Fibroblast of mammary gland (primary cell): ENCODE measurements around the gene SELENOT.

ENCODE experiments used
- DNase-seq: peaks from one replicate; pipeline ENCODE4 v3.0.0-alpha.2; 2010; ENCODE audit warnings: low read depth
- H3K4me3 ChIP-seq: 2 replicates; pipeline ENCODE4 v1.5.1; 2011; ENCODE audit warnings: low read depth, mild to moderate bottlenecking, low read length, moderate library complexity; ENCODE audit not compliant: control insufficient read depth
- TF ChIP-seq, protein P1 (sequence below): conservative IDR thresholded peaks from 2 replicates; pipeline ENCODE4 v1.5.1; 2011; ENCODE audit warnings: low read depth, low read length, inconsistent platforms; ENCODE audit not compliant: control insufficient read depth, insufficient read depth

SELENOT gene

DNA sequence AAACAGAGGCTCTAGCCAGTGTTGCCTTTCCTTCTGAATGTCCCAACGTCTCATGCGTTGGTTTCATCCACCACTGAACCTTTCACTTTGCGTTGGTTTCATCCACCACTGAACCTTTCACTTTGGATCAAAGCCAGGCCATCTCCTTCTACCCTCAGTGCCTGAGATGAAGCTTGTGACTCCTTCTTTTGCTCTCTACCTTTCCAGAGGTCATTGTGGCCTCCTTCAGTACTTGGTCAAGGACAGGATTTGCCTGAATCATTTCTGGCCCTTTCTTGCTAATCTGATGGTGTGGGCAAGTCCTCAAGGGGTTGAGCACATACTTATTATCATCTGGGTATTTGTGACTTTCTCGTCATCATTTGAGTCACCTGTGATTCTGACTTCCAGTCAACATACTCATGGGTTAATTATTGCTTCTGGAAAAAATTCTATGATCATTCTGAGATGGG is 50.0 kb downstream of the SELENOT start:
- no peak overlapping the region for H3K4me3 ChIP-seq
- TF ChIP-seq, protein P1, sequence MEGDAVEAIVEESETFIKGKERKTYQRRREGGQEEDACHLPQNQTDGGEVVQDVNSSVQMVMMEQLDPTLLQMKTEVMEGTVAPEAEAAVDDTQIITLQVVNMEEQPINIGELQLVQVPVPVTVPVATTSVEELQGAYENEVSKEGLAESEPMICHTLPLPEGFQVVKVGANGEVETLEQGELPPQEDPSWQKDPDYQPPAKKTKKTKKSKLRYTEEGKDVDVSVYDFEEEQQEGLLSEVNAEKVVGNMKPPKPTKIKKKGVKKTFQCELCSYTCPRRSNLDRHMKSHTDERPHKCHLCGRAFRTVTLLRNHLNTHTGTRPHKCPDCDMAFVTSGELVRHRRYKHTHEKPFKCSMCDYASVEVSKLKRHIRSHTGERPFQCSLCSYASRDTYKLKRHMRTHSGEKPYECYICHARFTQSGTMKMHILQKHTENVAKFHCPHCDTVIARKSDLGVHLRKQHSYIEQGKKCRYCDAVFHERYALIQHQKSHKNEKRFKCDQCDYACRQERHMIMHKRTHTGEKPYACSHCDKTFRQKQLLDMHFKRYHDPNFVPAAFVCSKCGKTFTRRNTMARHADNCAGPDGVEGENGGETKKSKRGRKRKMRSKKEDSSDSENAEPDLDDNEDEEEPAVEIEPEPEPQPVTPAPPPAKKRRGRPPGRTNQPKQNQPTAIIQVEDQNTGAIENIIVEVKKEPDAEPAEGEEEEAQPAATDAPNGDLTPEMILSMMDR = no peak
- no peak for DNase-seq

DNA sequence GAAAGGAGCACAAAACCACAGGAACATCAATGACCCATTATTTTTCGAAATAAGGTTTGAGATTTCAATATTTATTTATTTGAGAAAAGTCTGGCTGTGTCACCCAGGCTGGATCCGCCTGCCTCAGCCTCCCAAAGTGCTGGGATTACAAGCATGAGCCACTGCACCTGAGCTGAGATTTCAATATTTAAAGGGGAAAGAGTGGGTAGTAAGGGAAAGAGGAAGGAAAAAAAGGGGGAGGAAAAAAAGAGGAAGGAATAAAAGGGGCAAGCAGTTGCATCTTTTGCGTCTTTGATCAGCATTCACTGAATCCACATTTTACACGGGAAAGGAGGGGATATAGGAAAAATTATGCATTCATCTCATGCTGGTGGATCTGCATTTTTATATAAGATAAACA is 53.2 kb downstream of the SELENOT start:
- H3K4me3 ChIP-seq = no peak overlapping the region

DNA sequence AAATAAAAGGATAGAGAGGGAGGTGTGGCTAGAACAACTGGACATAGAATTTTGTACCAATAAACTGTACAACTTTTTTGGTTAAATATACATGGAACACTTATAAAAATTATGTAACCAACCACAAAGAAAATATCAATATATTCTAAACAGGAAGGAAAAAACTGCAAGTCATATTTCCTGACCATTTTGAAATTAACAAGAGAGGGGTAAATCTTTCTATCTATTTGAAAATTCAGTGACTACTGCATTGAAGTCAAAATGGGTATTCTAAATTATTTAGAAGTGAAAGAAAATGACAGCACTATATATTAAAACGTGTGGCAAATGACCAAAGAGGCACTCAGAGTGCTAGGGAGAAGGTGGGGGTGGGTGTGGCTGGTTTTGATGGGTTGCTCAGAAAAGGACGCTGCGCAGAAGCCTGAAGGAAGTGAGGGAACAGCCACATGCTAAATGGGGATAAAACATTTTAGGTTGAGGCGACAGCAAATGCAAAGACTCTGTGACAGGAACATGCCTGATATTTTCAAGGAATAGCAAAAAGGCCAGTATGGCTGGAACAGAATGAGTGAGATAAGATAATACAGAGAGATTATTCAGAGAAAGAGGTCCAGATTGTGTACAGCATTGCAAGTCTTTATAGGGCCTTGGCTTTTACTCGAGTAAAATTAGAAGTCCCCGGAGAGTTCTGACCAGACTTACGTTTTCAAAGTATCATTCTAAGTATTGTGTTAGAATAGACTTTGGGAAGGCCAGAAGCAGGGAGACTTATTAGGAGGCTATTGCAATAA is 59.5 kb downstream of the SELENOT start:
- DNase-seq = no peak
- TF ChIP-seq, protein P1 = no peak
- no peak overlapping the region for H3K4me3 ChIP-seq

More for the DNA sequence above, 53.2 kb downstream of the SELENOT start:
- DNase-seq = no peak
- TF ChIP-seq, protein P1 = no peak

DNA sequence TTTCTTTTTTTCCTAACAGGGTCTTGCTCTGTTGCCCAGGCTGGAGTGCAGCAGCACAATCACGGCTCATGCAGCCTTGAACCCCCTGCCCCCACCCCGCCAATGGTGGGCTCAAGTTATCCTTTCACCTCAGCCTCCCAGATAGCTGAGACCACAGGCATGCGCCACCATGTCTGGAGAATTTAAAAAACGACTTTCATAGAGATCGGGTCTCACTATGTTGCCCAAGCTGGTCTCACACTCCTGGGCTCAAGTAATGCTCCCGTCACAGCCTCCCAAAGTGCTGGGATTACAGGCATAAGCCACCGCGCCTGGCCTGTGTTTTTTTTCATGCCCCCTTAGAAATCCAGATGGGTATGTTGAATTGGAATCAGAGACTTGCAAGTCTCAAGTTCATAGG is 60.3 kb downstream of the SELENOT start:
- TF ChIP-seq, protein P1 = no peak
- no peak for DNase-seq
- H3K4me3 ChIP-seq = no peak overlapping the region

DNA sequence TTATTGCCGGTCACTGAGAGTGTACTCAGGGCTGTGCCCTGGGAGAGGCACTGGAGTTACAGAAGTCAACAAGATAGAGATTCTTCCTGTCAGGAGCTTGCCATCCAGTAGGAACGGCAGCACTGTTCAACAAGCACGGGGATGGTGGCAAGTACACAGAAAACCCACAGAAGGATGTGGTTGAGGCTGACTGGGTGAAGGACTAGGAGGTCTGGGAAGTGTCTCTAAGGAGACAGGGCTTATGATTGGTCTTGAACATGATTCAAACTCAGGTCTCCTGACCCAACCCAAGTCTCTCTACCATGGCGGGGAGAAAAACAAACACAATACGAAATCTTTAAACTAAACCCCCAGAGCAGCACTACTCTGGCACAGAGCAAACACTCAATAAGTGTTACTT is 63.0 kb downstream of the SELENOT start:
- no peak for DNase-seq
- TF ChIP-seq, protein P1 = no peak
- no peak overlapping the region for H3K4me3 ChIP-seq

DNA sequence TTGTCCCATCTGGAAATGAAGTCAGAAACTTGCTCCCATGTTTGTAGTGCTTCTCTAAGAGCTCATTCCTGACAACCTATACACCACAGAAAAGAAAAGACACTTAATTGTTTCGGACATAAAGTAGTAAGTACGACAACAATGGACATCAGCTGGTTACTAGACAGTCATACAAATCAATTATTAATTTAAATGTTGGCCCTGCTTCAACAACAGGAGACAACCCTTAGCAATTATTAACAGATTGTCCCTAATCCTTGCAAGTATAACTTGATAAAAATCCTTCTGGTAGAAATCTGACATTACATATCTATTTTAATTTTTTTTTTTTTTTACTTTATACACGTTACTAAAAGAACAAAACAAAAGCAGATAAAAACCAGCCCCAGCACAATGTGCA is 70.8 kb downstream of the SELENOT start:
- DNase-seq = no peak
- no peak overlapping the region for H3K4me3 ChIP-seq
- TF ChIP-seq, protein P1 = no peak

DNA sequence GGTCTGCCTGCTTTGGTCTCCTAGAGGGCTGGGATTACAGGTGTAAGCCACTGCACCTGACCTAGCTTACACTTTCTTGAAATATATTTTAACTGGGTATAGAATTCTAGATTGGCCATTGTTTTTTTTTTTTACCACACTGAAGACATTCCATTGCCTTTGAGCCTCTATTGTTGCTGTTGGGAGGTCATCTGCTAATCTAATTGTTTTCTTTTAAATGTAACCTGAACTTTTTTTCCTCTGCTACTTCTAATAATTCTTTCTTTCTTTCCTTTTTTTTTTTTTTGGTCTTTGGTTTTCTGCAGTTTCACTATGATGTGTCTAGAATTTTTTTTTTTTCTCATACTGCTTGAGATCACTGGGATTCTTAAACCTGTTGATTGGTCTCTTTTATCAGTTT is 72.5 kb downstream of the SELENOT start:
- no peak for DNase-seq
- TF ChIP-seq, protein P1 = no peak
- no peak overlapping the region for H3K4me3 ChIP-seq
